NCI-H1436 treated with DMSO at 0.1 percent for 48 hours (cell line): ENCODE results near the gene TOLLIP.

Experiments used
- DNase-seq: peaks from one replicate; lab custom pipeline; 2025; lab: John Stamatoyannopoulos, UW

Gene TOLLIP

DNA sequence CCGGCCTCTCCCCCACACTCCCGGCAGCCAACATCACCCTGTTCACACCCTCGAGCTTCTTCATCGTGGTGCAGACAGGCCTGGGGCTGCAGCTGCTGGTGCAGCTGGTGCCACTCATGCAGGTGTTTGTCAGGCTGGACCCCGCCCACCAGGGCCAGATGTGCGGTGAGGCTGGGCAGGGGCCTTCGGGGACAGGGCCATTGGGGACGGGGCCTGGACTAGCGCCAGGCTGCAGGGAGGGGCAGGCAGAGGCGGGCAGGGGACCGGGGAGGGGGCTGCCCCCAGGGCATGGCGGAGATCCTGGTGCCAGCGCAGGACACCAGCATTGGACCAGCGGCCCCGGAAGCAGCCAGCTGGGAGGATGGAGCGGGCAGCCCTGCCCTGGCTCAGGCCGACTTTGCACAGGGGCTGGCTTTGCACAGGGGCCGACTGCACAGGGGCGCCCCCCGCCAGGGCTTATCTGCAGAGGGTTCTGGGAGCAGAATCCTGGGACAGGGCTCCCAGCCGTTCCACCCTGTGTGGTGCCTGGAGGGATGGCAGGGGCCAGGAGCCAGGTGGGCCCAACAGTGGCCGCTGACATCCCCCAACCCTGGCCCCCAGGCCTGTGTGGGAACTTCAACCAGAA is 77.9 kb downstream of the TOLLIP start:
- no peak for DNase-seq

DNA sequence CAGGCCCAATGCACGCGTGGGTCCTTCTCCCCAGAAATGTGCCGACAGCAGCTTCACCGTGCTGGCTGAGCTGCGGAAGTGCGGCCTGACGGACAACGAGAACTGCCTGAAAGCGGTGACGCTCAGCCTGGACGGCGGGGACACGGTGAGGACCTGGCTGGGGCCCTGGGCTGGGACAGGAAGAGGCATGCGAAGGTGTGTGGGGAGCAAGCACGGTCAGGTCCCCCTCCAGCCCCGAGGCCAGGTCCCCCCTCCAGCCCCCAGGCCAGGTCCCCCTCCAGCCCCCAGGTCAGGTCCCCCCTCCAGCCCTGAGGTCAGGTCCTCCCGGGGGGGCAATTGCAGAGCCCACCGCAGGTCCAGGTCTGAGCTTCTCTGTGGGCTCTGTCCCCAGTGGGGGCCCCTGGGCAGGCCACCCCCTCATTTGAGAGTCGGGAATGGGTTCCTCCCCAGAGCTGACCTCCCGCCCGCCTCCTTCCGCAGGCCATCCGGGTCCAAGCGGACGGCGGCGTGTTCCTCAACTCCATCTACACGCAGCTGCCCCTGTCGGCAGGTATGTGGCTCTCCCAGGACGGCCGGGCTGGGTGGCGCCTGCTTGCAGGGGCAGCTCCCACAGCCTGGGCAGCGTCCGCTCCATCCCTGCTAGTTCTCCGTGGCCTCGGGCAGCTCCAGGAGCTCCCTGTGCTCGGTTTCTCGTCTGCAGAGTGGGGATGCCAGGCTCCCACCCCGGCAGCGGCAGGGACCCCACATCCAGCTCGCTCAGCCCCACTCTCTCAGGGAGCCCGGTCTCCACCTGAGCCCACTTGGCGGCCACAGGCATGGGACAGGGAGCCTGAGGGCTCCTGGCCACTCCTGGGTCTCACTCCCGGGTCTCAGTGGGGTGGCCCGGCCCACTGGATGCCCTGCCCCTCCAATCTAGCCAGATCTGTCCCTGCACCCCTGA is 78.7 kb downstream of the TOLLIP start:
- DNase-seq: no peak

GRCh38 chr11:1230121-1230455 is 79.3 kb downstream of the TOLLIP start:
- DNase-seq: no peak

GRCh38 chr11:1229471-1230120 is 79.8 kb downstream of the TOLLIP start:
- no peak for DNase-seq

GRCh38 chr11:1228921-1229451 is 80.4 kb downstream of the TOLLIP start:
- DNase-seq: no peak

- no peak for DNase-seq
Observed at GRCh38 chr11:1228101-1228821, 81.2 kb downstream of the TOLLIP start.

- no peak for DNase-seq
Observed at GRCh38 chr11:1227551-1228100, 81.8 kb downstream of the TOLLIP start.

- no peak for DNase-seq
Observed at GRCh38 chr11:1226986-1227550, 82.4 kb downstream of the TOLLIP start.

- DNase-seq: no peak
Observed at GRCh38 chr11:1226226-1226985, 83.0 kb downstream of the TOLLIP start.

GRCh38 chr11:1225386-1226225 is 83.8 kb downstream of the TOLLIP start:
- no peak for DNase-seq

GRCh38 chr11:1224491-1225385 is 84.7 kb downstream of the TOLLIP start:
- DNase-seq: no peak
